ENCODE data around the gene TRAF7. TPM values are rescaled to one million over a fixed set of nuclear protein-coding genes. Genes with fewer than 3 reads are reported as not detected.
A peak's percentile ranks its signal among the peaks of the same experiment; 100 is the strongest.

The TRAF7 gene
- total RNA-seq, 1 donor from 2014 or later = 70.7 TPM

GRCh38 chr16:2209258-2210008 lies 53.9 kb downstream of the TRAF7 start:
- H3K4me3 Mint-ChIP-seq (ENCODE audit: low read depth) = no peak overlapping the region
- H3K27ac Mint-ChIP-seq = no peak overlapping the region
- H3K9me3 Mint-ChIP-seq = no peaks in the 10 kb centered on the region
- H3K36me3 Mint-ChIP-seq (ENCODE audit: low read depth) = peaks cover 47% of the 10 kb centered on the region
- H3K4me1 Mint-ChIP-seq (ENCODE audit: low read depth) = peaks cover 27% of the 10 kb centered on the region
- no peaks in the 10 kb centered on the region for H3K27me3 Mint-ChIP-seq (ENCODE audit: low read depth)
- intact Hi-C loops (cut with micrococcal nuclease) = no loop called here
- no peak for DNase-seq (ENCODE audit: low spot score)

GRCh38 chr16:2210009-2210332 lies 54.4 kb downstream of the TRAF7 start:
- no peak for DNase-seq (ENCODE audit: low spot score)
- Mint-ChIP-seq H3K9me3 (no peaks in the 10 kb centered on the region), H3K27ac (no peak overlapping the region), H3K4me3 (ENCODE audit: low read depth) (no peak overlapping the region), H3K36me3 (ENCODE audit: low read depth) (peaks cover 47% of the 10 kb centered on the region), H3K27me3 (ENCODE audit: low read depth) (no peaks in the 10 kb centered on the region), H3K4me1 (ENCODE audit: low read depth) (peaks cover 23% of the 10 kb centered on the region)
- intact Hi-C loops (cut with micrococcal nuclease) = no loop called here

- H3K9me3 Mint-ChIP-seq = no peaks in the 10 kb centered on the region
- no peaks in the 10 kb centered on the region for H3K27me3 Mint-ChIP-seq (ENCODE audit: low read depth)
- DNase-seq (ENCODE audit: low spot score) = no peak
- H3K4me1 Mint-ChIP-seq (ENCODE audit: low read depth) = peaks cover 23% of the 10 kb centered on the region
- H3K36me3 Mint-ChIP-seq (ENCODE audit: low read depth) = peaks cover 47% of the 10 kb centered on the region
- H3K4me3 Mint-ChIP-seq (ENCODE audit: low read depth) = peak within 1 kb of the TSS; percentile 15
- intact Hi-C loops (cut with micrococcal nuclease) = no loop called here
- no peak within 1 kb of the TSS for H3K27ac Mint-ChIP-seq
These were observed 55.1 kb downstream of the TRAF7 start, which contains the start of gene BRICD5 for GRCh38 chr16:2210386-2211365. Gene BRICD5 (minus strand): TSS chr16:2210863. CDS start chr16:2210833, 30 bp downstream.

DNA sequence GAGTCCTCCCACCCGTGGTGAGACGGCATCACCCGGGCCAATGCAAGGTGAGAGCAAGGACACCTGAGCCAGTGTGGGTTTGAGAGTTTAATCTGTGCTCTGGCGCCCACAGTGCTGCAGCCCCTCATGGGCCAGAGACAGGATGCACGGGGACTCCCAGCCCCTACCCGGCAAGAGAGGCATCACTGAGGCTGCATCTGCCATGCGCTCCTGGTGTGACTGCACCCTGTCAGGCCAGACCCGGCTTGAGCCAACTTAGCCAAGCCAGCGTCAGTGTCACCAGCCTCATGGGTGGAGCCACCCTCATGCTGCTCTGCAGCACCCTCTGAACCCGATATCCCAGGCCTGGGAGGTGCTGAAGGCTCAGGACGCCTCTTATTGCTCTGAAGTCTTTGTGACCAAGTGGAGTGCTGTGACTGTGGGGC lies 56.4 kb downstream of the TRAF7 start:
- Mint-ChIP-seq H3K27ac (peak overlapping the region; percentile 2), H3K36me3 (ENCODE audit: low read depth) (peaks cover 41% of the 10 kb centered on the region), H3K4me3 (ENCODE audit: low read depth) (peak overlapping the region; percentile 42), H3K4me1 (ENCODE audit: low read depth) (peaks cover 22% of the 10 kb centered on the region), H3K27me3 (ENCODE audit: low read depth) (no peaks in the 10 kb centered on the region), H3K9me3 (no peaks in the 10 kb centered on the region)
- no peak for DNase-seq (ENCODE audit: low spot score)
- intact Hi-C loops (cut with micrococcal nuclease) = no loop called here

GRCh38 chr16:2212362-2213324 lies 57.1 kb downstream of the TRAF7 start:
- DNase-seq (ENCODE audit: low spot score) = no peak
- Mint-ChIP-seq H3K9me3 (no peaks in the 10 kb centered on the region), H3K4me1 (ENCODE audit: low read depth) (peaks cover 18% of the 10 kb centered on the region), H3K36me3 (ENCODE audit: low read depth) (peaks cover 34% of the 10 kb centered on the region), H3K4me3 (ENCODE audit: low read depth) (peak overlapping the region; percentile 80), H3K27me3 (ENCODE audit: low read depth) (no peaks in the 10 kb centered on the region), H3K27ac (peak overlapping the region; percentile 2)
- intact Hi-C loops (cut with micrococcal nuclease) = no loop called here

- peaks cover 21% of the 10 kb centered on the region for H3K36me3 Mint-ChIP-seq (ENCODE audit: low read depth)
These were observed 58.5 kb downstream of the TRAF7 start for GRCh38 chr16:2213817-2214718.

GRCh38 chr16:2214719-2214968 lies 59.1 kb downstream of the TRAF7 start, which contains the start of gene PGP:
Gene PGP (minus strand): TSS chr16:2214840. CDS start chr16:2214777, 63 bp downstream.
- intact Hi-C loops (cut with micrococcal nuclease) = loop anchor here (2.0 kb wide), 1 partner anchor 60 kb away; the partner anchor contains the start of gene TRAF7
- H3K4me3 Mint-ChIP-seq (ENCODE audit: low read depth) = peak within 1 kb of the TSS; percentile 89

More at GRCh38 chr16:2213817-2214718, 58.5 kb downstream of the TRAF7 start:
- peaks cover 16% of the 10 kb centered on the region for H3K4me1 Mint-ChIP-seq (ENCODE audit: low read depth)
- no peak for DNase-seq (ENCODE audit: low spot score)
- H3K27ac Mint-ChIP-seq = peak overlapping the region; percentile 51
- intact Hi-C loops (cut with micrococcal nuclease) = loop anchor here (2.0 kb wide), 1 partner anchor 59 kb away; the partner anchor contains the start of gene TRAF7
- no peaks in the 10 kb centered on the region for H3K9me3 Mint-ChIP-seq
- H3K27me3 Mint-ChIP-seq (ENCODE audit: low read depth) = no peaks in the 10 kb centered on the region
- H3K4me3 Mint-ChIP-seq (ENCODE audit: low read depth) = peak overlapping the region; percentile 80

GRCh38 chr16:2216330-2216729 lies 60.7 kb downstream of the TRAF7 start:
- H3K36me3 Mint-ChIP-seq (ENCODE audit: low read depth) = peaks cover 21% of the 10 kb centered on the region
- peak overlapping the region; percentile 63 for H3K27ac Mint-ChIP-seq
- H3K27me3 Mint-ChIP-seq (ENCODE audit: low read depth) = no peaks in the 10 kb centered on the region
- no peaks in the 10 kb centered on the region for H3K9me3 Mint-ChIP-seq
- peaks cover 16% of the 10 kb centered on the region for H3K4me1 Mint-ChIP-seq (ENCODE audit: low read depth)
- no peak for DNase-seq (ENCODE audit: low spot score)
- intact Hi-C loops (cut with micrococcal nuclease) = no loop called here
- peak overlapping the region; percentile 89 for H3K4me3 Mint-ChIP-seq (ENCODE audit: low read depth)

More at GRCh38 chr16:2214719-2214968, 59.1 kb downstream of the TRAF7 start, which contains the start of gene PGP:
- H3K27ac Mint-ChIP-seq = peak within 1 kb of the TSS; percentile 95
- H3K4me1 Mint-ChIP-seq (ENCODE audit: low read depth) = peaks cover 16% of the 10 kb centered on the region
- peaks cover 21% of the 10 kb centered on the region for H3K36me3 Mint-ChIP-seq (ENCODE audit: low read depth)
- no peaks in the 10 kb centered on the region for H3K27me3 Mint-ChIP-seq (ENCODE audit: low read depth)
- no peak for DNase-seq (ENCODE audit: low spot score)
- no peaks in the 10 kb centered on the region for H3K9me3 Mint-ChIP-seq

- Mint-ChIP-seq H3K27me3 (ENCODE audit: low read depth) (no peaks in the 10 kb centered on the region), H3K4me3 (ENCODE audit: low read depth) (peak within 1 kb of the TSS; percentile 82), H3K9me3 (no peaks in the 10 kb centered on the region), H3K4me1 (ENCODE audit: low read depth) (peaks cover 8% of the 10 kb centered on the region), H3K27ac (peak within 1 kb of the TSS; percentile 75), H3K36me3 (ENCODE audit: low read depth) (peaks cover 5% of the 10 kb centered on the region)
- DNase-seq (ENCODE audit: low spot score) = peak; percentile 100
- intact Hi-C loops (cut with micrococcal nuclease) = loop anchor here (1.0 to 2.0 kb wide), 4 partner anchors 8 to 289 kb away; partner anchors contain the start of genes ATP6V0C, MLST8 and RNPS1
These were observed 67.8 kb downstream of the TRAF7 start, which contains the start of gene E4F1 for GRCh38 chr16:2223221-2223941. Gene E4F1 (plus strand): TSS chr16:2223591. CDS start chr16:2223614, 23 bp downstream.

DNA sequence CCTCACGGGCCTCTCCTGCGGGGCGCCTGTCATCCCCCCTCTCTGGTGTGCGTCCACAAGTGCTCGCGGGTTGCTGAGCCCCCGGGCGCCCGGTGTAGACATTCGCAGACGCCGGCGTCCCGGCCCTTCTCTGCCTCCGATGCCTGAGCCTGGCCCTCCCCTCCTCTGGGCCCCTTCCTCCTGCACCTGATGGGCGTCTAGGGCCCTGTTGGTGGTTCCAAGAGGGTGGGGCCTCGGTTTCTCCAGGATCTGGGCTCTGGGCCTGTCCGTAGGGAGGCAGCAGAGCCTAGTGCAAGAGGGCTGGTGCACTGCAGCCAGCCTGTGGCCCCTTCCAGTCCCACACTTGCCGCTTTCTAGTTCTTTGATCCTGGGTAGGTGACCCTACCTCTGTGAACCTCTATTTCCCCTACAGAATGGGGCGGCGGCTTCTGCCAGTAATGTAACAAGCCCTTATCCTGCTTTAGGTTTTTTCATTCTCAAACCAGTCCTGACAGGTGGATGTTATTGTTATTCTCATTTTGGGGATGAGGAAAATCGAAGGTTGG lies 68.4 kb downstream of the TRAF7 start:
- Mint-ChIP-seq H3K4me1 (ENCODE audit: low read depth) (peaks cover 8% of the 10 kb centered on the region), H3K27me3 (ENCODE audit: low read depth) (no peaks in the 10 kb centered on the region), H3K27ac (peak overlapping the region; percentile 68), H3K36me3 (ENCODE audit: low read depth) (peaks cover 5% of the 10 kb centered on the region), H3K4me3 (ENCODE audit: low read depth) (peak overlapping the region; percentile 82), H3K9me3 (no peaks in the 10 kb centered on the region)
- intact Hi-C loops (cut with micrococcal nuclease) = loop anchor here (1.0 to 2.0 kb wide), 4 partner anchors 9 to 289 kb away; partner anchors contain the start of genes ATP6V0C, MLST8 and RNPS1
- DNase-seq (ENCODE audit: low spot score) = peak; percentile 26

Measured in activated T-helper 2 cell treated with anti-CD3 and anti-CD28 coated beads, Interferon-gamma antibody, Interleukin-2, Interleukin-4, amounts not matched to agents 10 μg/mL and 5 μg/mL and 100 μg/mL, durations not matched to agents 14 hours and 24 hours and 36 hours (primary cell).